LNCAP (cell line): ENCODE results near the gene MFNG.

Experiments used
- TF ChIP-seq, protein P1 (sequence below): fragments of 450-650 bp; IDR thresholded peaks from 2 replicates; pipeline ENCODE4 v1.5.1; 2017; ENCODE audit warnings: mild to moderate bottlenecking

The MFNG gene

DNA sequence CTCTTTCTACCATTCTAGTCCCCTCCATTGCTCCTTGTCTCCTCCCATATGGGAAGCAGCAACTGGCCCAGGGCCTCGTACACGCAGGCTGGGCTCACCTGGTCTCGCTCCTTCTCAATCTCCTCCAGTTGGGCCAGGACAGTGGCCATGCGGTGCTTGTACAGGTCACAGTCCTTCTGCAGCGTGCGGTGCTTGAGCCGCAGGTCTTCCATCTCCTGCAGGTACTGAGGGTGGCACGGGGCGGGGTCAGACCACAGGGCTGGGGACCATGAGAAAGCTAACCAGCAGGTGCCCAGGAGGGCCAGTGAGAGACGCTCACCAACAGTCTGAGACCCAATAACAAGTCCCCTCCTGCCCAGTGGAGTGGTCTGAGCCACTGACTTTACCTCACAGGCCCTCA lies 21.5 kb upstream of the MFNG start:
- TF ChIP-seq, protein P1, sequence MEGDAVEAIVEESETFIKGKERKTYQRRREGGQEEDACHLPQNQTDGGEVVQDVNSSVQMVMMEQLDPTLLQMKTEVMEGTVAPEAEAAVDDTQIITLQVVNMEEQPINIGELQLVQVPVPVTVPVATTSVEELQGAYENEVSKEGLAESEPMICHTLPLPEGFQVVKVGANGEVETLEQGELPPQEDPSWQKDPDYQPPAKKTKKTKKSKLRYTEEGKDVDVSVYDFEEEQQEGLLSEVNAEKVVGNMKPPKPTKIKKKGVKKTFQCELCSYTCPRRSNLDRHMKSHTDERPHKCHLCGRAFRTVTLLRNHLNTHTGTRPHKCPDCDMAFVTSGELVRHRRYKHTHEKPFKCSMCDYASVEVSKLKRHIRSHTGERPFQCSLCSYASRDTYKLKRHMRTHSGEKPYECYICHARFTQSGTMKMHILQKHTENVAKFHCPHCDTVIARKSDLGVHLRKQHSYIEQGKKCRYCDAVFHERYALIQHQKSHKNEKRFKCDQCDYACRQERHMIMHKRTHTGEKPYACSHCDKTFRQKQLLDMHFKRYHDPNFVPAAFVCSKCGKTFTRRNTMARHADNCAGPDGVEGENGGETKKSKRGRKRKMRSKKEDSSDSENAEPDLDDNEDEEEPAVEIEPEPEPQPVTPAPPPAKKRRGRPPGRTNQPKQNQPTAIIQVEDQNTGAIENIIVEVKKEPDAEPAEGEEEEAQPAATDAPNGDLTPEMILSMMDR = no peak

DNA sequence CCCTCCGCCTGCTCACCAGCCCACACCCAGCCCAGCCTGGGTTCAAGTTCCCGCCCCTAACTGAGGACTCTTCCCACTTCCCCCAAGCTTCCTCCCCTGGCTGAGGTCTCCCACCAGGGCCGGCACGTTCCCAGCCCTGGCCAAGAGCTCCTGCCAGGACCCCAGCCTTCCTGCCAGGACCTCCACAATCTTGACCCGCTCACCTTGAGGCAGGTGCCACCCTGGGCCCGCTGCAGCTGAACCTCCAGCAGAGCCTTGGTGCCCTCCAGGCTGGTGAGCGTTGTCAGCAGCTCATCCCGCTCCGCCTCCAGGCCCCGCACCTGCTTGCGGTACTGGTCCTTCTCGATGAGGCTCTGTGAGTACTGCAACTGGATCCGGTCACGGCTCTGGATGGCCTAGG lies 19.8 kb upstream of the MFNG start:
- TF ChIP-seq, protein P1 = no peak

DNA sequence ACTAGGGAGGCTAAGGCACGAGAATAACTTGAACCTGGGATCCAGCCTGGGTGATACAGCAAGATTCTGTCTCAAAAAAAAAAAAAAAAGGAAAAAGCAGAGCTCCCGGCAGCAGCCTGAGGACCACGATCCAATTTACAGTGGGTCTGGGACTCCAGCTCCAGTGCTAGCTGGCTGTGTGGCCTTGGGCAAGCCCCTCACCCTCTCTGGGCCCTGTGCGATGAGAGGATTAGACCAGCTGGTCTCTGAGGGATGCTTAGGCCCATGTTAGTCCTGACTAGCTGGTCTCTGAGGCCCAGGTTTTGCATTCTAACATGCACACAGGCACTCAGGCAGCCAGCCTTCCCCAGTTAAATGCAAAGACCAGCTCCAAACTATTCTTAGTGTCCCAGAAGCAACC lies 19.4 kb upstream of the MFNG start:
- TF ChIP-seq, protein P1 = no peak

DNA sequence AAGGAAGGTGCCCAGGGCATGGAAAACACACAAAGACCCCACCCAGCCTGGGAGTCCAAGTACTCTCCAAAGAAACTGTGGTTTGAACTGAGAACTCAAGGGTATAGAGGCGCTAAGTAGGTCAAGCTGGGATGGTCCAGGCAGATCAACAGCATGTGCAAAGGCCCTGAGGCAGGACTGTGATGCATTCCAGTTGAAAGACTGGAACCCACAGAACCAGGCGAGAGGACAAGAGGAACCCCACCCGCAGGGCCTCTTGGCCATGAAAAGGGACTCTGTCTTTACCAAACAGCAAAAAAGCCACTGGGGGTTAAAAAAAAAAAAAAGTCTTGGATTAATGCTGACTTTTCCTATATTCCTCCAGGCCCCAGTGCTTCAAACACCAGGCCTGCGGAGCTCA lies 18.8 kb upstream of the MFNG start:
- TF ChIP-seq, protein P1 = no peak

DNA sequence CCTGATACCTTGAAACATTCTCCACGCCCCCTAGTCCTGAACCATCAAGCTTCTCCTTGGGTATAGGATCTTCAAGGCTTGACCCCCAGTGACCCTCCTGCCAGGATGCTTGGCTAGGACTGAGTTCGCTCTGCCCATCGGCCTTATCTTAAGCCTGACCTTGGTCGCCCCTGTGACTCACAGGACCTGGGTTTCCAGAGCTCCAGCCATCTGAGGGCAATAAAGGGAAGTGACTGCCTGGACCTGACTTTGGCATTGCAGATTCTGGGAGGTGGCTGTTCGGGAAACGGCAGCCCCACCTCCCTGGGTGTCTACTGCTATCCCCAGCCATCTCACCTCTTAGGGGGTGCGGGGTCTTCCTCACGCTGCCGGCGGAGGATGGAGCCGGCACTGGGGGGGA lies 17.7 kb upstream of the MFNG start:
- TF ChIP-seq, protein P1 = no peak

DNA sequence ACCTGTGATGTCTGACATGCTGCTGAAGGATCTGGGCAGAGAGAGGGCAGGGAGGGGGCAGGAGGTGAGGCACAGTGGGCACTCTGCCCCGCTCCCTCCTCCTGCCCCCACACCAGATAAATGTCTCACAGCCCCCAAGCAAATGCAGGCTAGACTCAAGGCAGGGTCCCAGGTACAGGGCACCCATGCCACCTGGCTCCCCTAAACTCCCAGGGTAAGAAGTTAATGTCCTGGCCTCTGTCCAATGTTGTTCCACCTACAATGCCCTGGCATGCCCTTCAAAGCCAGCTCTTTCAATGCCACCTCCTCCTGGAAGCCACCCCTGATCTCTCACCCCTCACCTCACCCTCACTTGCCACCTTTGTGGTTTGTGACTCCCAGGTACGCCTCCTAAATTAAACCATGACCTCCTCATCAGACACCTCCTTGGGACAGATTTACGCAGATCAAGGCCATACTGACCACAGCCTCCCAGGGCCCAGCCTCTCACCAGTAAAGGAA lies 17.0 kb upstream of the MFNG start:
- TF ChIP-seq, protein P1 = no peak

DNA sequence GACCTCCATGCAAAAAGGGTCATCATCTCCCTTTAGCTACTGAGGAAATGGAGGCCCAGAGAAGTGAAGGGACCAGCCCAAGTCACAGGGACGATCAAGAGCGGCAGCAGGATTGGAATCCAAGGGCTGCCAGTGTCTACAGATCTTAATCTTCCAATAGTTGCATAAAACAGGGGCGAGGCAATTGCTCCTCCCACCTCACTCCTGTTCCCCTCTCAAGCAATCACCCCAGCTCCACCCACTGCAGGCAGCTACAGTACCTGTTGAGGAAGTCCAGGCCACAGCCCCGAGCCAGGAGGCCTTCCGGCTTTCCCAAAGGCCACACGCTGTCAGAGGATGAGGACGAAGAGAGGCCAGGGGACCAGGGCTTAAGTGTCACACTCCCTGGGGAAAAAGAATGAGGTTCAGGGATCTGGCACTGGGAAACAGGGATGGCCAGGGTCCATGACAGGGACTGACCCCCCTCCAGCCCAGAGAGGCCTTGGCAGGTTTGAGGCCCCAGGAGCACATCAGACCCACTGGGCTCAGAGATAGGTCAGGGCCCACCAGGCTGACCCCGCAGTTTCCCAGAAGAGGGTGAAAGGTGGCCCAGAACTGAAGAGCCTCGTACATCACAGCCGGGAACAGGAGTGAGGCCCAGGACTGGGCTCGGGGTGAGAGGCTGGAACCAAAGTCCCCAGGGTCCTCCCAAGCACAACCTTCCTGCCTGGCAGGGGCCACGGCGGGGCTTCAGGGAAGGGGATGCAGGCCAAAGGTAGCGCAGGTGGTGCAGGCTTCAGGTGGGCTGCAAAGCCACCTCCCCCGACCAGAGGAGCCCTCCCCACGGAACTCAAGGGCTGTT lies 16.4 kb upstream of the MFNG start:
- TF ChIP-seq, protein P1 = no peak
